ENCODE results near the gene ZNF862.

The ZNF862 gene

GRCh38 chr7:149838224-149838991 lies at the start of gene ZNF862:
TSS of gene ZNF862 (plus strand) at chr7:149838375. CDS start at chr7:149838612, 237 bp downstream.
- peak; percentile 97 for DNase-seq (ENCODE audit: low spot score)

- DNase-seq (ENCODE audit: low spot score), result no peak
These were observed 49.1 kb upstream of the ZNF862 start for GRCh38 chr7:149789101-149789500.

GRCh38 chr7:149790146-149790548 lies 48.0 kb upstream of the ZNF862 start:
- DNase-seq (ENCODE audit: low spot score), result no peak

- no peak for DNase-seq (ENCODE audit: low spot score)
These were observed 47.3 kb upstream of the ZNF862 start for GRCh38 chr7:149790754-149791360.

- no peak for DNase-seq (ENCODE audit: low spot score)
These were observed 46.6 kb upstream of the ZNF862 start for GRCh38 chr7:149791411-149792219.

GRCh38 chr7:149792220-149792595 lies 46.0 kb upstream of the ZNF862 start:
- no peak for DNase-seq (ENCODE audit: low spot score)

- DNase-seq (ENCODE audit: low spot score), result no peak
These were observed 44.9 kb upstream of the ZNF862 start for GRCh38 chr7:149793261-149793660.

- DNase-seq (ENCODE audit: low spot score), result no peak
These were observed 43.5 kb upstream of the ZNF862 start for GRCh38 chr7:149794661-149795060.

GRCh38 chr7:149795126-149795525 lies 43.0 kb upstream of the ZNF862 start:
- DNase-seq (ENCODE audit: low spot score), result no peak

GRCh38 chr7:149796287-149796860 lies 41.8 kb upstream of the ZNF862 start:
- no peak for DNase-seq (ENCODE audit: low spot score)

- no peak for DNase-seq (ENCODE audit: low spot score)
These were observed 40.4 kb upstream of the ZNF862 start for GRCh38 chr7:149797771-149798170.

- DNase-seq (ENCODE audit: low spot score), result peak; percentile 57
These were observed 38.6 kb upstream of the ZNF862 start for GRCh38 chr7:149799397-149800168.

- no peak for DNase-seq (ENCODE audit: low spot score)
These were observed 38.0 kb upstream of the ZNF862 start for GRCh38 chr7:149800169-149800555.

GRCh38 chr7:149801002-149801566 lies 37.1 kb upstream of the ZNF862 start:
- DNase-seq (ENCODE audit: low spot score), result no peak

GRCh38 chr7:149801816-149802215 lies 36.4 kb upstream of the ZNF862 start:
- no peak for DNase-seq (ENCODE audit: low spot score)

GRCh38 chr7:149802966-149803365 lies 35.2 kb upstream of the ZNF862 start:
- no peak for DNase-seq (ENCODE audit: low spot score)

- DNase-seq (ENCODE audit: low spot score), result no peak
These were observed 34.6 kb upstream of the ZNF862 start for GRCh38 chr7:149803551-149804074.

GRCh38 chr7:149804106-149804505 lies 34.1 kb upstream of the ZNF862 start:
- no peak for DNase-seq (ENCODE audit: low spot score)

GRCh38 chr7:149806726-149807125 lies 31.4 kb upstream of the ZNF862 start:
- DNase-seq (ENCODE audit: low spot score), result no peak

- no peak for DNase-seq (ENCODE audit: low spot score)
These were observed 29.9 kb upstream of the ZNF862 start for GRCh38 chr7:149808311-149808710.

GRCh38 chr7:149809215-149809614 lies 29.0 kb upstream of the ZNF862 start:
- no peak for DNase-seq (ENCODE audit: low spot score)

Measured in CD4-positive, alpha-beta T cell treated with Interleukin-2 at 100 ng/mL for 4 hours (primary cell).